KOPT-K1 (cell line): ENCODE results near the gene RBAK.
"Not testable (repeated sequence)": the region's sequence is repeated elsewhere in the genome, so short reads cannot be mapped to it uniquely, and the experiment has no call there.

Source experiments
- H3K27ac ChIP-seq: fragments of 200-600 bp; sonication (generic); 2 replicates; pipeline ENCODE4 v1.5.1; 2016; ENCODE audit warnings: antibody characterized with exemption, mild to moderate bottlenecking, low read depth, low read length; ENCODE audit not compliant: poor library complexity, severe bottlenecking
- H3K36me3 ChIP-seq: fragments of 200-600 bp; sonication (generic); 2 replicates; pipeline ENCODE4 v1.5.1; 2017; ENCODE audit warnings: antibody characterized with exemption, mild to moderate bottlenecking, low read length, moderate library complexity; ENCODE audit not compliant: insufficient read depth
- H3K9me3 ChIP-seq: fragments of 200-600 bp; sonication (generic); 2 replicates; pipeline ENCODE4 v1.5.1; 2017; ENCODE audit warnings: antibody characterized with exemption, low read length, mild to moderate bottlenecking; ENCODE audit not compliant: insufficient read depth, poor library complexity, severe bottlenecking

RBAK gene

DNA sequence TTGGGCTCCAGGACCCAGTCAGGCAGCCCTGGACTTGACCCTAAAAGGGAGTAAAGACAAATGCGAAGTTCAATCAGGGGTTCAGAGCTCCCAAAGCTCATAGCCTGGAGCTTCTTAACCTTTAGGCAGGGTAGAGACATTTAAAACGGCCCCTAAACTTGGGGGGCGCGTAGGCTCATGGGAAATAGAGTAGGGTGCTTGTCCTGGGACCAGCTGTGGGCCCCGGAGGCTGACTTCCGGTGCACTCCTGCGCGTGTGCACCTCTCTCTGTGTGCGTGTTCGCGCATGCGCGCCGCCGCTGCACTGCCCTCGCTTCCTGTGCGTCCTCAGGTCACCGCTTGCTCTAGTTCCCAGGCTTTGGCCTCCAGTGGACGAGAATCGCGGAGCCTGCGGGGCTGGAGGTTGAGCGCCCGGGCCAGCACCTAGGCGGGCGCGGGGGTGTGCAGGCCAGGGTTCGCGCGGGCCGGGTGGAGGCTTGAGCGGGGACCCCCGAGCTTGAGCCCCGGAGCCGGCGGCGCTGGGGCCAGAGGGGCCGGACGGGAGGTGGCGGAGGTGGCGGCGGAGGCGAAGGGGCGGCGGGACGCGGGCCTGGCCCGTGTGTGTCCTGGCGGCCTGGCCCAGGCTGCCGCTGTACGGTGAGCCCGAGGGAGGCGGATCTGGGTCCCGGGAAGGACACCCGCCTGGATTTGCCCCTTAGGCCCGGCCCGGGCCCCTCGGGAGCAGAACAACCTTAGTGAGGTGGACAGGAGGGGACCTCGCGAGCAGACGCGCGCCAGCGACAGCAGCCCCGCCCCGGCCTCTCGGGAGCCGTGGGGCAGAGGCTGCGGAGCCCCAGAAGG is at the start of gene RBAK:
Gene RBAK (plus strand): TSS at position 303 of the 839 bp plus-strand sequence. CDS start 2,217 bp downstream, outside the sequence.
- Histone ChIP-seq H3K9me3 (peaks cover 21% of the 10 kb centered on the region), H3K36me3 (peaks cover 27% of the 10 kb centered on the region), H3K27ac (peak within 1 kb of the TSS; percentile 84)

DNA sequence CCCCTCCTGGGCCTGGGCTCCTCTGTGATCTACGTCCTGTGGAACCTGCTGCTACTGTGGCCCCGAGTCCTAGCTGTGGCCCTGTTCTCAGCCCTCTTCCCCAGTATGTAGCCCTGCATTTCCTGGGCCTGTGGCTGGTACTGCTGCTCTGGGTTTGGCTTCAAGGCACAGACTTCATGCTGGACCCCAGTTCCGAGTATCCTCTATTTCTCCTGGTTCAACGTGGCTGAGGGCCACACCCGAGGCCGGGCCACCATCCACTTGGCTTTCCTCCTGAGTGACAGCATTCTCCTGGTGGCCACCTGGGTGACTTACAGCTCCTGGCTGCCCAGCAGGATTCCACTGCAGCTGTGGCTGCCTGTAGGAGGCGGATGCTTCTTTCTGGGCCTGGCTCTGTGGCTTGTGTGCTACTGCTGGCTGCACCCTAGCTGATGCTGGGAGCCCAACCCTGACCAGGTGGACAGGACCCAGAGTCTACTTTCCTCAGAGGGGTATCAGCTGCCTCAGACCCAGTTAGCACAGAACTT is 48.9 kb upstream of the RBAK start:
- H3K27ac ChIP-seq: no peak overlapping the region
- peaks cover 86% of the 10 kb centered on the region for H3K36me3 ChIP-seq
- no peaks in the 10 kb centered on the region for H3K9me3 ChIP-seq

DNA sequence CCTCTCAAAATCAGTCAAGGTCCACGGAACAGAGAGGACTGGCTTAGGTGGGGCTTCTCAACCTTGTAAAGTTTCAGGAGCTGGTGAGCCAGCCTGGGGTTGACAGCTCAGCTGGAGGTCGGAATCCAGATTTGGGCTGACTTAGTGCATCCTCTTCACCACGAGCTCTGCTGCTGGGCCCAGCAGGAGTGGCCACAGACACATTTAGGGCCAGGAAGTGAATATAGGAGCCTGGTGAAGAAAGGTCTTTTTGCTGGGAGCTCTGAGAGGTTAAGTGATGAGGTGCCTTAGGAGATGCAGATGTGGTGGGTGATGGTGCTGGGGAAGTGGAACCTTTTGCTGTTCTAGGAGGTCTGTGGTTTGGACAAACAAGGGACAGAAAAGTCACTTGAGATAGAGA is 47.4 kb upstream of the RBAK start:
- peaks cover 83% of the 10 kb centered on the region for H3K36me3 ChIP-seq

DNA sequence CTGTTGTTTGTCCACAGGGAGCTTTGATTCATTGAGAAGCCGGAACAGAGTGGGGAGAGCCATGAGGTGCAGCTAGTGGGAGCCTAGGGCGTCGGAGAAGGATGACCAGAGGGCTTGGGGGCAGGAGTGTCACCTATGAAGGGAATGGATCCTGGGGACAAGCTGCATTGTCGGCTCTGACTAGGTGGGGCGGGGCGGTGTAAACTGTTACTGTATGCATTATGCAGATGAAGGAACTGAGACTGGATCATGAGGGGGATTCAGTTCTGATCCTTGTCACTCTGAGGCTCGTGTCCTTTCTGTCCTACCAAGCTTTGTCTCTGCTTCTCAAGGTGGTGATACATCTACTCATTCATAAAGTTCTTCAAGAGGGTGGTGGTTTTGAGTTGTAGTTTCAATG is 46.8 kb upstream of the RBAK start:
- no peak overlapping the region for H3K27ac ChIP-seq
- H3K36me3 ChIP-seq: peaks cover 77% of the 10 kb centered on the region
- H3K9me3 ChIP-seq: no peaks in the 10 kb centered on the region

More for the DNA sequence above, 47.4 kb upstream of the RBAK start:
- H3K9me3 ChIP-seq: no peaks in the 10 kb centered on the region
- H3K27ac ChIP-seq: no peak overlapping the region

DNA sequence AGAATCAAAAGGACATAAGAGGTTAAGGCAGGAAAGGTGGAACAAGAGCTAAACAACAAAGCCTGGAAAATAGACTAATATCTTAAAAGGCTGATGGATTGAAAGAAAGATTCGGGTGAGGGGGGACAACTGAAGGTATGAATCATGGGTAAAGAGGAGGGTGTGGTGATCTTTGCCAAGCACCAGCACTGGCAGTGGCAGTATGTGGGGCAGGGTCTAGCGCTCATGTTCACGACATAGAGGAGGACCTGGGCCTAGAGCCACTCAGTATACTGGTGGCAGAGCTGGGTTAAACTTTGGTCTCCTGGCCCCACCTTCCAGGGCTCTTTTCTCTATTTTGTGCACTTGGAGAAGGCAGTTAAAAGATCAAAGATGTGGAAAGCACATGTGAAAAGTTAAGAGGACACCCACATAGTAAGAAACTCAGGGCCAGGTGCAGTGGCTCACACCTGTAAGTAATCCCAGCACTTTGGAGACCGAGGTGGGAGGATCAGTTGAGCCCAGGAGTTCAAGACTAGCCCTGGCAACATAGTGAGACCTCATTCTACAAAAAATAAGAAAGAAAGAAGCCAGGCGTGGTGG is 46.2 kb upstream of the RBAK start:
- Histone ChIP-seq H3K9me3 (no peaks in the 10 kb centered on the region), H3K36me3 (peaks cover 71% of the 10 kb centered on the region), H3K27ac (no peak overlapping the region)

DNA sequence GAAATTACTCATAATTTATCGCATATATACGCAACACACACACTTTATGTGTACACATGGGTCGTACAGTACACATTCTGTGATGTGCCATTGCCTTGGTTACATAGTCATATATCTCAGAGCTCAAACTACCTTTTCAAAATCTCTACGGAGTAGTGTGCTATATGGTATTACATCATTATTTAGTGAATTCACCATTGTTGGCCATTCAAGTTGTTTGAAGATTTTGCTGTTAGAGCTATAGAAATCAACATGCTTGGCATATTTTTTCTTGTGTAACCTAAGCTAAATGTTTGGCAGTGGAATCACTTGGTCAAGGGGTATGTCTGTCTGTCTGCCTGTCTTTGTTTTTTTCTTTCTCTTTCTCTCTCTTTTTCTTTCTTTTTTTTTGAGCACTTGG is 44.7 kb upstream of the RBAK start:
- peaks cover 69% of the 10 kb centered on the region for H3K36me3 ChIP-seq
- no peaks in the 10 kb centered on the region for H3K9me3 ChIP-seq
- no peak overlapping the region for H3K27ac ChIP-seq

DNA sequence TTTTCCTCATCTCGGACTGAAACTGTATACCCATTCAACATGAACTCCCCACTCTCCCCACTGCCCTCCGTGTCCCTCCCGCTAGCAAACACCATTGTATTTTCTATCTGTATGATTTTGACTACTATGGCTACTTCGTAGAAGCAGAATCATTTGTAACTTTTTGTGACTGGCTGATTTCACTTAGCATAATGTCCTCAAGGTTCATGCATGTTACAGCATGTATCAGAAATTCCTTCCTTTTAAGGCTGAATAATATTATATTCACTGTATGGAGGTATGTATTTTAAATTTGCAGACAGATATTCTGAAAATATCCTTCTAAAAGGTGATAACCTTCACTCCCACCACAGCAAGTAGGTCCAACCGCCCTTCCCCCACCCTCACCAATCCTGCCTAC is 43.7 kb upstream of the RBAK start:
- H3K27ac ChIP-seq: no peak overlapping the region
- peaks cover 60% of the 10 kb centered on the region for H3K36me3 ChIP-seq
- no peaks in the 10 kb centered on the region for H3K9me3 ChIP-seq

DNA sequence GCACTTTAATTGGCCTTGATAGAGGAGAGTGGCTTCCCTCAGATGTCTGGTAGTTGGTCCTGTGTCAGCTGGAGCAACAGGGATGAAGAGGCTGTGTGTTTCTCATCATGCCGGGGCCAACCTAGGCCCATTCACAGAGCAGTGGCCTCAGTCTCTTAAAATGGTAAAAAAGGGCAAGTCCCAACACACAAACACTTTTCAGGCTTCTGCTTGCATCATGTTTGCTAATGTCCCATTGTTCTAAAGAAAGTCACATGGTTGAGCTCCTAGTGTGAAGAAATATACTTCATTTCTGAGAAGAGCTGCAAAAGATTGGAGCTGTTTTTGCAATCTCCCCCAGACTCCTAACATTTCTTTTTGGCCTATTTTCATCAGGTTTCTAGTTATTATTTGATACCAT is 40.6 kb upstream of the RBAK start:
- H3K9me3 ChIP-seq: peaks cover 15% of the 10 kb centered on the region
- peaks cover 49% of the 10 kb centered on the region for H3K36me3 ChIP-seq
- H3K27ac ChIP-seq: no peak overlapping the region

DNA sequence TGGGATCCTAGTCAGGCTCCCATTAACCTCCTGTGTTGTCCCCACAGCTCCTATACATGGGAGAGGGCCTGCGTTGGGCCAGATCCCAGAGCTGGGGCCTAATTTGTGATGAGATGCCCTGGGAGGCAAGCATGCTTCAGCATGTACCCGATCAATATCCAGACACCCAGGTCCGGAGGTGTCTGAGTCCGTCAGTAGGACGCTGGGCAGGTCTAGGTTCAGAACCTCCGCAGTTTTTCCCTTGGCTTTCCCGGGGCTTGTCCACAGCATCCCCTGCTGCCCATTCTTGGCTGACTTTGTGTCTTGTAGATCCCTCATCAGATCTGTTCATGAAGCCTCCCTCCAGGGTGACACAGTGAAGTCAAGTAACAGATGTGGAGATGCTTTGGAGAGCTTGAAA is 32.7 kb upstream of the RBAK start:
- Histone ChIP-seq H3K36me3 (peaks cover 26% of the 10 kb centered on the region), H3K9me3 (peaks cover 27% of the 10 kb centered on the region), H3K27ac (no peak overlapping the region)

DNA sequence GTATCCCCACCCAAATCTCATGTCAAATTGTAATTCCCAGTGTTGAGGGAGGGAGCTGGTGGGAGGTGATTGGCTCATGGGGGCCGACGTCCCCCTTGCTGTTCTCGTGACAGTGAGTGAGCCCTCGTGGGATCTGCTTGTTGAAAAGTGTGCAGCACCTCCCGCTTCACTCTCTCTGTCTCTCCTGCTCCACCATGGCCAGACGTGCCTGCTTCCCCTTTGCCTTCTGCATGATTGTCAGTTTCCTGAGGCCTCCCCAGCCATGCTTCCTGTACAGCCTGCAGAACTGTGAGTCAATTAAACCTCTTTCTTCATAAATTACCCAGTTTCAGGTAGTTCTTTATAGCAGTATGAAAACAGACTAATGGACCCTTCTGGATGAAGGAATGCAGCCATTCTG is 29.7 kb upstream of the RBAK start:
- not testable (repeated sequence) for H3K27ac ChIP-seq, H3K36me3 ChIP-seq
- H3K9me3 ChIP-seq: peaks cover 23% of the 10 kb centered on the region

DNA sequence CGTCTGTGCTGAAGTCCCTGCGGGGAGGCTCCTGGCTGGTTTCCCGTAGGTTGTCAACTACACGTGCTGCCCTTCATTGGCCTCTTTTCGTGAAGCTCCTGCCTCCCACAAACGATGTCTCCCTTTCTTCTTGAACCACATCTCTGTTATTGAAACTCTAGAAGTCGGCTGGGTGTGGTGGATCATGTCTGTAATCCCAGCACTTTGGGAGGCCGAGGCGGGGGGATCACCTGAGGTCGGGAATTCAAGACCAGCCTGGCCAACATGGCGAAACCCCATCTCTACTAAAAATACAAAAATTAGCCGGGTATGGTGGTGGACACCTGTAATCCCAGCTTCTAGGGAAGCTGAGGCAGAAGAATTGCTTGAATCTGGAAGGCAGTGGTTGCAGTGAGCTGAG is 28.0 kb upstream of the RBAK start:
- peaks cover 20% of the 10 kb centered on the region for H3K9me3 ChIP-seq
- not testable (repeated sequence) for H3K27ac ChIP-seq, H3K36me3 ChIP-seq

DNA sequence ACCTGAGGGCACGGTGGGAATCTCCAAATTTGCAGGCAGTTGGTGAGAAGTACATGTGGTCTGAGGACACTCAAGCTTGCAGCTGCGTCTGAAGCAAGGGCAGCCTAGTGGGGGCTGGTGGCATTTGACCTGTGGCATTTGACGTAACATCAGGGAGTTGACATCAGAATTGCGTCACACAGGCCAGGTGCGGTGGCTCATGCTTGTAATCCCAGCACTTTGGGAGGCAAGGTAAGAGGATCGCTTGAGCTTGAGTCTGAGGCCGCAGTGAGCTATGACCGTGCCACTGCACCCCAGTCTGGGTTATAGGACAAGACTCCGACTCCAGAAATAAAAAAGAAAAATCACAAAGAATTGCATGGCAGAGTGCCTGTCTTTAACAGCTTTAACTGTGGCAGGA is 25.6 kb upstream of the RBAK start:
- Histone ChIP-seq H3K36me3 (no peaks in the 10 kb centered on the region; the same call in 1 of the 2 replicates), H3K9me3 (peaks cover 20% of the 10 kb centered on the region), H3K27ac (no peak overlapping the region)

DNA sequence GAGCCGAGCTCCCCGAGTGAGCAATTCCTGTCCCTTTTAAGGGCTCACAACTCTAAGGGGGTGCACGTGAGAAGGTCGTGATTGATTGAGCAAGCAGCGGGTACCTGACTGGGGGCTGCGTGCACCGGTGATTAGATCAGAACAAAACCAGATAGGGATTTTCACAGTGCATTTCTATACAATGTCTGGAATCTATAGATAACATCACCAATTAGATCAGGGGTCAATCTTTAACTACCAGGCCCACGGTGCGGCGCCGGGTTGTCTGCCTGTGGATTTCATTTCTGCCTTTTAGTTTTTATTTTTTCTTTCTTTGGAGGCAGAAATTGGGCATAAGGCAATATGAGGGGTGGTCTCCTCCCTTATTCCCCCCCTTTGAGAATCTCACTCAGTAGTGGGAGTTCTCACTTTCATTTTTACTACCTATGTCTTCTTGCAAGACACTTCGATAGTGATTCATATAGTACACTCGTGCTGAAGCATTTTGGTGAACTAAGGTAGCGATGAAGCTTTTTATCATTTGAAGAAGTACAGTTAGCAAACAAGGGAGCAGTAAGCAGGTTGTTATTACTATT is 24.6 kb upstream of the RBAK start:
- H3K9me3 ChIP-seq: peaks cover 20% of the 10 kb centered on the region
- H3K36me3 ChIP-seq: not testable (repeated sequence)

DNA sequence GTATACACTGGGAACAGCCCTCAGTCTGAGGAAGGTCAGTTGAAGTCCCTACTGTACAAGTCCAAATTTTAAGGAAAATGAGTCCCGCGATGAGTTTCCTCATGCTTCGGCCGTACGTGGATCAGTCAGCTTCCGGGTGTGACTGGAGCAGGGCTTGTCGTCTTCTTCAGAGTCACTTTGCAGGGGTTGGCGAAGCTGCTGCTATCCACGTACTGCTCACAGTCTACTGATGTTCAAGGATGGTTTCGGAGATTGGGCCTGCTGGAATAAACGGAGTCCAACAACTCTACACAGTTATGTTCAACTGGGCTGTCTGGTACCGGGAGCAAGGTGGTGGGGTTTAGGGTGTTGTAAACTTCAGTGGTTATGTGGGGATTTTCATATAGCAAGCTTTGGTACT is 22.0 kb upstream of the RBAK start:
- peaks cover 32% of the 10 kb centered on the region for H3K9me3 ChIP-seq
- not testable (repeated sequence) for H3K27ac ChIP-seq, H3K36me3 ChIP-seq

More for the DNA sequence above, 24.6 kb upstream of the RBAK start:
- not testable (repeated sequence) for H3K27ac ChIP-seq

DNA sequence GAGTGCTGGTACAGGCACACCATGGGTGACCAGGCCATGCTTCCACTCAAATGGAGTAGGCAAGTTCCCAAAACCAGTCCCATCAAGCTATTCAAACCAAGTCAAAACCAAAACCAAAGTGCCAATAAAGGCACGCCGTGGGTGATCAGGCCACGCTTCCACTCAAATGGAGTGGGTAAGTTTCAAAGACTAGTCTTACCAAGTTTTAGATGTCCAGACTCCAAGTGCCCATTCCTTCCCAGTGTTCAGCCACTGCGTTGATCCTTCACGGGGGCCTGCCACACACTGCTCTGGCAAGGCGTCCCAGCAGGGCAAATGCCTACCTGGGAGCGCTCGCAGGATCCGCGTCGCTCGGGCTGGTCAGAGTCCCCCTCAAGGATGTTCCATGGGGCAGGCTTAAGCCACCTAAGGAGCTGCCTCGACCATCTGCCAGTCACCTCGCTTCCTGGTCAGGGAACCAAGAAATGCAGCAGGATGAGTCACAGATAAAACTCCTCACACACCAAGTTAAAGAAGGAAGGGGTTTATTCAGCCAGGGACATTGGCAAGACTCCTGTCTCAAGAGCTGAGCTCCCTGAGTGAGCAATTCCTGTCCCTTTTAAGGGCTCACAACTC is 17.8 kb upstream of the RBAK start:
- not testable (repeated sequence) for H3K36me3 ChIP-seq, H3K27ac ChIP-seq
- peaks cover 11% of the 10 kb centered on the region for H3K9me3 ChIP-seq
